ENCODE results near the gene LGALS4. TPM values are rescaled to one million over a fixed set of nuclear protein-coding genes. Genes with fewer than 3 reads are reported as not detected.
"Not testable (repeated sequence)": the region's sequence is repeated elsewhere in the genome, so short reads cannot be mapped to it uniquely, and the experiment has no call there.

The LGALS4 gene
- total and polyA plus RNA-seq, 9 of the 15 experiments (the other 6 are each of a cell fraction or from before 2014, with no cell fraction given) = 0.08 to 1.1 (median 0.30) TPM; not detected in 3

- H3K27me3 ChIP-seq (ENCODE audit: control insufficient read depth in 2 of 2, insufficient read depth in 2 of 2, low read length in 2 of 2); H3K9me3 ChIP-seq (replicated peaks; ENCODE audit: control insufficient read depth, insufficient read depth, low read depth, low read length); H3K4me1 ChIP-seq (replicated peaks in 1 of 2; ENCODE audit: control insufficient read depth in 2 of 2, insufficient read depth in 2 of 2, low read length in 2 of 2); H3K79me2 ChIP-seq (ENCODE audit: control insufficient read depth, insufficient read depth, low read length); ATAC-seq; H3K27ac ChIP-seq (ENCODE audit: extremely low read depth, low read depth, low read length); H3K9ac ChIP-seq (ENCODE audit: insufficient read depth in 1 of 2, low read depth in 2 of 2, low read length in 2 of 2); H3K4me2 ChIP-seq (ENCODE audit: insufficient read depth, low read length); CTCF ChIA-PET (ENCODE audit: low intra/inter-chr PET ratio); H2AFZ ChIP-seq (ENCODE audit: low read depth, low read length); BruUV-seq (replicated peaks); H3K9me1 ChIP-seq (ENCODE audit: control insufficient read depth, insufficient read depth, low read length); H3K4me3 ChIP-seq; intact Hi-C loops (cut with micrococcal nuclease); DNase-seq (ENCODE audit: extremely low read depth in 1 of 4, low spot score in 3 of 4); POLR2A ChIA-PET; H4K20me1 ChIP-seq (replicated peaks; ENCODE audit: control insufficient read depth, insufficient read depth, low read length); H3K36me3 ChIP-seq (ENCODE audit: control insufficient read depth, insufficient read depth, low read length); in situ Hi-C loops (cut with MboI): not testable (repeated sequence)
- FAIRE-seq = peak; percentile 57
- 59% methylated on average over 11 of the region's 49 CpGs for WGBS (ENCODE audit: insufficient coverage, low coverage, missing lambda C conversion rate)
These were observed 22.0 kb downstream of the LGALS4 start for GRCh38 chr19:38790507-38791403.

- Histone ChIP-seq H3K9me1 (ENCODE audit: control insufficient read depth, insufficient read depth, low read length) (no peaks in the 10 kb centered on the region), H3K9ac (ENCODE audit: insufficient read depth in 1 of 2, low read depth in 2 of 2, low read length in 2 of 2) (peak within 1 kb of the TSS in 1 of 2 experiments; percentile 65; a peak in 1 of 4 replicates), H4K20me1 (replicated peaks; ENCODE audit: control insufficient read depth, insufficient read depth, low read length) (no peaks in the 10 kb centered on the region), H3K4me2 (ENCODE audit: insufficient read depth, low read length) (no peak within 1 kb of the TSS), H3K27ac (ENCODE audit: extremely low read depth, low read depth, low read length) (no peak within 1 kb of the TSS), H3K4me3 (no peak within 1 kb of the TSS), H3K36me3 (ENCODE audit: control insufficient read depth, insufficient read depth, low read length) (no peaks in the 10 kb centered on the region), H3K79me2 (ENCODE audit: control insufficient read depth, insufficient read depth, low read length) (no peaks in the 10 kb centered on the region), H3K4me1 (replicated peaks in 1 of 2; ENCODE audit: control insufficient read depth in 2 of 2, insufficient read depth in 2 of 2, low read length in 2 of 2) (peaks cover 0 to 8% of the 10 kb centered on the region in 2 experiments; a peak in 2 of 5 replicates), H2AFZ (ENCODE audit: low read depth, low read length) (no peak within 1 kb of the TSS), H3K27me3 (ENCODE audit: control insufficient read depth in 2 of 2, insufficient read depth in 2 of 2, low read length in 2 of 2) (no peaks in the 10 kb centered on the region), H3K9me3 (replicated peaks; ENCODE audit: control insufficient read depth, insufficient read depth, low read depth, low read length) (no peaks in the 10 kb centered on the region)
- no peak for FAIRE-seq
- CTCF ChIA-PET (ENCODE audit: low intra/inter-chr PET ratio) = no interaction called here
- ATAC-seq = peak; percentile 35
- WGBS (ENCODE audit: insufficient coverage, low coverage, missing lambda C conversion rate) = 41% methylated on average over 10 of the region's 17 CpGs
- no peak for DNase-seq (ENCODE audit: extremely low read depth in 1 of 4, low spot score in 3 of 4)
- BruUV-seq (replicated peaks) = no TSS peak
- POLR2A ChIA-PET = interaction anchor here (0.6 to 1.1 kb wide), 2 partner anchors 28 to 51 kb away, joined by 3 to 4 read pairs; no protein-coding TSS in a partner anchor
- in situ Hi-C loops (cut with MboI) (no loop called here), intact Hi-C loops (cut with micrococcal nuclease) (no loop called here)
- TF ChIP-seq ZFP30 (CRISPR knock-in tag; IDR thresholded peaks at IDR 0.05; ENCODE audit: borderline replicate concordance) (no peak), EGR1 (conservative IDR thresholded peaks at IDR 0.05) (no peak), NFE2L1 (tag; IDR thresholded peaks at IDR 0.05; ENCODE audit: borderline replicate concordance, low read depth) (no peak), GABPB1 (CRISPR knock-in tag; IDR thresholded peaks at IDR 0.05) (no peak), RBM15 (IDR thresholded peaks at IDR 0.05; ENCODE audit: insufficient read depth, low read length) (no peak), TCF7 (IDR thresholded peaks at IDR 0.05; ENCODE audit: borderline replicate concordance) (no peak), ZBTB1 (CRISPR knock-in tag; IDR thresholded peaks at IDR 0.05; ENCODE audit: borderline replicate concordance, low read depth) (no peak), MXI1 (IDR thresholded peaks at IDR 0.05; ENCODE audit: low read depth, low read length) (no peak), PCBP1 (IDR thresholded peaks at IDR 0.05; ENCODE audit: low read depth, low read length, poor library complexity, severe bottlenecking) (no peak), EWSR1 (IDR thresholded peaks at IDR 0.05; ENCODE audit: borderline replicate concordance, low read depth, partially characterized antibody) (no peak), BRF2 (IDR thresholded peaks at IDR 0.05; ENCODE audit: borderline replicate concordance, insufficient read depth, insufficient read length) (no peak), XRCC5 (IDR thresholded peaks at IDR 0.05; ENCODE audit: low read depth, low read length) (no peak)
These were observed 24.1 kb downstream of the LGALS4 start, which contains the start of gene LGALS7B for GRCh38 chr19:38788478-38789243. Gene LGALS7B (plus strand): TSS chr19:38789200. CDS start chr19:38789227, 27 bp downstream.
